Neuronal stem cell (in vitro differentiated cells): Measurements from ENCODE around the gene ZNF484.
"Not testable (repeated sequence)": the region's sequence is repeated elsewhere in the genome, so short reads cannot be mapped to it uniquely, and the experiment has no call there.

Experiments
- DNase-seq: peaks from one replicate; pipeline ENCODE4 v3.0.0-alpha.2; 2013; ENCODE audit warnings: low spot score
- H2AFZ ChIP-seq: one replicate; pipeline ENCODE4 v1.6.1; 2013; ENCODE audit warnings: mild to moderate bottlenecking, low read length, inconsistent platforms
- H2AK5ac ChIP-seq: 2 replicates; pipeline ENCODE4 v1.6.1; 2013; ENCODE audit warnings: low read depth, mild to moderate bottlenecking, inconsistent platforms, low read length, moderate library complexity, mixed read lengths
- H2BK120ac ChIP-seq: 2 replicates; pipeline ENCODE4 v1.6.1; 2013; ENCODE audit warnings: low read depth, mild to moderate bottlenecking, inconsistent platforms, low read length, moderate library complexity, mixed read lengths
- H2BK12ac ChIP-seq: one replicate; pipeline ENCODE4 v1.6.1; 2013; ENCODE audit warnings: low read length, inconsistent platforms
- H2BK15ac ChIP-seq: 2 replicates; pipeline ENCODE4 v1.6.1; 2013; ENCODE audit warnings: mild to moderate bottlenecking, low read length, inconsistent platforms, mixed read lengths
- H2BK5ac ChIP-seq: one replicate; pipeline ENCODE4 v1.6.1; 2013; ENCODE audit warnings: inconsistent platforms, mild to moderate bottlenecking, low read length, moderate library complexity
- H3K14ac ChIP-seq: one replicate; pipeline ENCODE4 v1.6.1; 2013; ENCODE audit warnings: low read length, inconsistent platforms
- H3K18ac ChIP-seq: 2 replicates; pipeline ENCODE4 v1.6.1; 2013; ENCODE audit warnings: low read length, inconsistent platforms
- H3K23ac ChIP-seq: 2 replicates; pipeline ENCODE4 v1.6.1; 2013; ENCODE audit warnings: low read depth, mild to moderate bottlenecking, mixed read lengths, low read length, inconsistent platforms; ENCODE audit not compliant: poor library complexity
- H3K27ac ChIP-seq: replicated peaks from 3 replicates; pipeline ENCODE4 v1.5.1; 2013; ENCODE audit warnings: low read length, inconsistent platforms
- H3K27me3 ChIP-seq, 3 experiments: 2 replicates each; pipeline ENCODE4 v1.6.1; 2013; ENCODE audit warnings: low read length in 3 of 3, mild to moderate bottlenecking in 2 of 3, inconsistent platforms in 1 of 3, low read depth in 1 of 3, mixed read lengths in 1 of 3, moderate library complexity in 1 of 3; ENCODE audit not compliant: control insufficient read depth in 3 of 3, insufficient read depth in 3 of 3
- H3K36me3 ChIP-seq, 2 donors: replicated peaks in 1 of 2; 2 replicates each; pipeline ENCODE4 v1.6.1; 2013; ENCODE audit warnings: low read length in 2 of 2; ENCODE audit not compliant: control insufficient read depth in 2 of 2, insufficient read depth in 2 of 2
- H3K4ac ChIP-seq: 2 replicates; pipeline ENCODE4 v1.6.1; 2013; ENCODE audit warnings: inconsistent platforms, mild to moderate bottlenecking, low read length, moderate library complexity
- H3K4me1 ChIP-seq, 2 donors: 1 replicate in 1 of 2; 2 replicates in 1 of 2; pipeline ENCODE4 v1.6.1; 2013; ENCODE audit warnings: low read length in 2 of 2, low read depth in 1 of 2; ENCODE audit not compliant: control insufficient read depth in 2 of 2, insufficient read depth in 1 of 2
- H3K4me2 ChIP-seq: one replicate; pipeline ENCODE4 v1.6.1; 2013; ENCODE audit warnings: mild to moderate bottlenecking, low read length, inconsistent platforms; ENCODE audit not compliant: insufficient read depth, poor library complexity, severe bottlenecking
- H3K4me3 ChIP-seq, 2 donors: 2 replicates each; pipeline ENCODE4 v1.5.1; 2013; ENCODE audit warnings: low read length in 2 of 2, mild to moderate bottlenecking in 2 of 2, inconsistent platforms in 1 of 2, moderate library complexity in 1 of 2
- H3K79me1 ChIP-seq: one replicate; pipeline ENCODE4 v1.6.1; 2013; ENCODE audit warnings: low read depth, mild to moderate bottlenecking, inconsistent platforms, low read length, moderate library complexity
- H3K9ac ChIP-seq: one replicate; pipeline ENCODE4 v1.6.1; 2013; ENCODE audit warnings: mild to moderate bottlenecking, low read depth, low read length, inconsistent platforms; ENCODE audit not compliant: poor library complexity
- H3K9me3 ChIP-seq, 2 donors: replicated peaks in 1 of 2; 2 replicates each; pipeline versions ENCODE3 to v1.6.1; 2013; ENCODE audit warnings: low read length in 2 of 2, mild to moderate bottlenecking in 2 of 2, inconsistent platforms in 1 of 2, low read depth in 1 of 2, mixed read lengths in 1 of 2, moderate library complexity in 1 of 2; ENCODE audit not compliant: control insufficient read depth in 2 of 2, insufficient read depth in 1 of 2
- H4K8ac ChIP-seq: one replicate; pipeline ENCODE4 v1.6.1; 2013; ENCODE audit warnings: low read depth, mild to moderate bottlenecking, inconsistent platforms, low read length, moderate library complexity
- H4K91ac ChIP-seq: one replicate; pipeline ENCODE4 v1.6.1; 2013; ENCODE audit warnings: low read length, low read depth, mild to moderate bottlenecking, inconsistent platforms; ENCODE audit not compliant: poor library complexity
- WGBS, 2 donors: extraction: QIAGEN DNeasy Blood & Tissue Kit; methylation state at CpG; one replicate each; pipeline ENCODE4 v1.1.7; 2013; ENCODE audit warnings: missing lambda C conversion rate in 2 of 2, mixed read lengths in 1 of 2; ENCODE audit not compliant: insufficient read length in 2 of 2, insufficient replicate concordance in 1 of 2; ENCODE audit errors: extremely low coverage in 2 of 2; 5-methylcytosine and 5-hydroxymethylcytosine counted together

The ZNF484 gene

GRCh38 chr9:92809629-92810326 lies 68.1 kb downstream of the ZNF484 start:
- not testable (repeated sequence) for H4K91ac ChIP-seq, H3K4me1 ChIP-seq, H3K23ac ChIP-seq, H3K4me3 ChIP-seq, H3K4me2 ChIP-seq, H2BK120ac ChIP-seq, H2BK12ac ChIP-seq, H3K36me3 ChIP-seq, H3K4ac ChIP-seq, H3K9me3 ChIP-seq, H2BK5ac ChIP-seq, H3K79me1 ChIP-seq, H3K14ac ChIP-seq, DNase-seq, H3K27ac ChIP-seq, H2BK15ac ChIP-seq, H3K18ac ChIP-seq, H3K9ac ChIP-seq, H4K8ac ChIP-seq
- H2AK5ac ChIP-seq: peak overlapping the region; percentile 28
- H3K27me3 ChIP-seq: peaks cover 28 to 96% (median 51%) of the 10 kb centered on the region in 3 experiments
- peak overlapping the region; percentile 94 for H2AFZ ChIP-seq
- no CpG with 5 or more reads among the region's 34 CpGs for WGBS, 2 donors

- peak overlapping the region; percentile 21 for H2AK5ac ChIP-seq
- no peaks in the 10 kb centered on the region for H3K4me1 ChIP-seq
- no peak overlapping the region for H3K4ac ChIP-seq
- DNase-seq: peak; percentile 71
- H2BK12ac ChIP-seq: peak overlapping the region; percentile 58
- no peak overlapping the region for H4K91ac ChIP-seq
- H3K27me3 ChIP-seq: peaks cover 29 to 91% (median 54%) of the 10 kb centered on the region in 3 experiments
- H4K8ac ChIP-seq: no peak overlapping the region
- no peak overlapping the region for H2BK5ac ChIP-seq
- no peak overlapping the region for H3K9ac ChIP-seq
- peak overlapping the region; percentile 67 for H2BK15ac ChIP-seq
- H3K18ac ChIP-seq: peak overlapping the region; percentile 85
- H3K9me3 ChIP-seq: peaks cover 0 to 1% of the 10 kb centered on the region in 2 donors
- no peaks in the 10 kb centered on the region for H3K36me3 ChIP-seq
- H3K4me2 ChIP-seq: peak overlapping the region; percentile 75
- peak overlapping the region; percentile 94 for H2AFZ ChIP-seq
- H3K4me3 ChIP-seq: peak overlapping the region; percentile 35 to 53
- H3K23ac ChIP-seq: peak overlapping the region; percentile 85
- H2BK120ac ChIP-seq: no peak overlapping the region
- WGBS, 2 donors: no CpG with 5 or more reads among the region's 60 CpGs
- peak overlapping the region; percentile 38 for H3K14ac ChIP-seq
- H3K27ac ChIP-seq: no peak overlapping the region
- no peaks in the 10 kb centered on the region for H3K79me1 ChIP-seq
Measured at GRCh38 chr9:92808726-92809451, 68.9 kb downstream of the ZNF484 start.

- no peaks in the 10 kb centered on the region for H3K79me1 ChIP-seq
Measured at GRCh38 chr9:92807757-92808725, 69.8 kb downstream of the ZNF484 start.

More at GRCh38 chr9:92807757-92808725, 69.8 kb downstream of the ZNF484 start:
- Histone ChIP-seq H3K14ac (peak overlapping the region; percentile 2), H3K4me3 (peak overlapping the region in 1 of 2 donors; percentile 12), H3K27ac (no peak overlapping the region), H2BK15ac (peak overlapping the region; percentile 37), H3K4ac (no peak overlapping the region), H2BK12ac (no peak overlapping the region), H4K91ac (no peak overlapping the region), H2BK120ac (no peak overlapping the region), H3K23ac (peak overlapping the region; percentile 85), H2AFZ (peak overlapping the region; percentile 94), H2AK5ac (peak overlapping the region; percentile 89), H3K9me3 (peaks cover 0 to 1% of the 10 kb centered on the region in 2 donors), H3K9ac (no peak overlapping the region), H3K18ac (peak overlapping the region; percentile 85), H3K4me1 (no peaks in the 10 kb centered on the region), H2BK5ac (peak overlapping the region; percentile 11), H3K27me3 (peaks cover 29 to 82% (median 54%) of the 10 kb centered on the region in 3 experiments), H4K8ac (no peak overlapping the region), H3K36me3 (no peaks in the 10 kb centered on the region), H3K4me2 (peak overlapping the region; percentile 75)
- no peak for DNase-seq
- WGBS, 2 donors: no CpG with 5 or more reads among the region's 76 CpGs
